ENCODE results near the gene LEFTY2.
"Not testable (repeated sequence)": the region's sequence is repeated elsewhere in the genome, so short reads cannot be mapped to it uniquely, and the experiment has no call there.

The LEFTY2 gene

GRCh38 chr1:225944387-225944786 lies 3.4 kb upstream of the LEFTY2 start:
- no peak overlapping the region for H3K4me3 Mint-ChIP-seq
- no peak overlapping the region for H3K27ac Mint-ChIP-seq
- H3K36me3 Mint-ChIP-seq, result no peaks in the 10 kb centered on the region
- no peak for DNase-seq
- CTCF ChIA-PET, result interaction anchor here (1.1 to 1.8 kb wide), 3 partner anchors 43 to 470 kb away, joined by 3 to 6 read pairs (median 4); no protein-coding TSS in a partner anchor
- H3K9me3 Mint-ChIP-seq, result no peaks in the 10 kb centered on the region
- H3K27me3 Mint-ChIP-seq, result peaks cover 49% of the 10 kb centered on the region
- peaks cover 19% of the 10 kb centered on the region for H3K4me1 Mint-ChIP-seq

- CTCF ChIA-PET, result interaction anchor here (1.1 to 1.3 kb wide), 2 partner anchors 463 to 469 kb away, joined by 3 to 6 read pairs; no protein-coding TSS in a partner anchor
- no peak for DNase-seq
- peaks cover 47% of the 10 kb centered on the region for H3K27me3 Mint-ChIP-seq
- H3K9me3 Mint-ChIP-seq, result no peaks in the 10 kb centered on the region
- H3K4me1 Mint-ChIP-seq, result peaks cover 19% of the 10 kb centered on the region
- no peak overlapping the region for H3K27ac Mint-ChIP-seq
- no peak overlapping the region for H3K4me3 Mint-ChIP-seq
- H3K36me3 Mint-ChIP-seq, result no peaks in the 10 kb centered on the region
Measured at GRCh38 chr1:225943582-225943981, 2.6 kb upstream of the LEFTY2 start.

GRCh38 chr1:225942574-225942973 lies 1.6 kb upstream of the LEFTY2 start:
- Mint-ChIP-seq H3K27me3 (peaks cover 39% of the 10 kb centered on the region), H3K27ac (no peak overlapping the region), H3K36me3 (no peaks in the 10 kb centered on the region), H3K4me3 (no peak overlapping the region), H3K4me1 (peaks cover 19% of the 10 kb centered on the region), H3K9me3 (no peaks in the 10 kb centered on the region)
- CTCF ChIA-PET, result no interaction called here
- no peak for DNase-seq

- Mint-ChIP-seq H3K9me3 (no peaks in the 10 kb centered on the region), H3K4me1 (peaks cover 19% of the 10 kb centered on the region), H3K4me3 (no peak overlapping the region), H3K27me3 (peaks cover 33% of the 10 kb centered on the region), H3K36me3 (no peaks in the 10 kb centered on the region), H3K27ac (no peak overlapping the region)
- DNase-seq, result no peak
- CTCF ChIA-PET, result no interaction called here
Measured at GRCh38 chr1:225941942-225942222, 862 bp upstream of the LEFTY2 start.

- DNase-seq, result no peak
- CTCF ChIA-PET, result interaction anchor here (0.8 to 1.5 kb wide), 2 partner anchors 22 to 40 kb away, joined by 3 read pairs; no protein-coding TSS in a partner anchor
- peaks cover 22% of the 10 kb centered on the region for H3K27me3 Mint-ChIP-seq
- H3K4me1 Mint-ChIP-seq, result peaks cover 16% of the 10 kb centered on the region
- H3K9me3 Mint-ChIP-seq, result no peaks in the 10 kb centered on the region
- no peak overlapping the region for H3K4me3 Mint-ChIP-seq
- H3K36me3 Mint-ChIP-seq, result no peaks in the 10 kb centered on the region
- no peak overlapping the region for H3K27ac Mint-ChIP-seq
Measured at GRCh38 chr1:225940385-225941151, 452 bp downstream of the LEFTY2 start.

- not testable (repeated sequence) for H3K4me3 Mint-ChIP-seq, H3K27ac Mint-ChIP-seq, H3K36me3 Mint-ChIP-seq, DNase-seq, H3K9me3 Mint-ChIP-seq
- Mint-ChIP-seq H3K27me3 (peaks cover 15% of the 10 kb centered on the region), H3K4me1 (peaks cover 11% of the 10 kb centered on the region)
- CTCF ChIA-PET, result interaction anchor here (1.5 kb wide), 1 partner anchor 23 kb away, joined by 3 read pairs; no protein-coding TSS in a partner anchor
Measured at GRCh38 chr1:225939939-225940310, 1.1 kb downstream of the LEFTY2 start.

- H3K4me1 Mint-ChIP-seq, DNase-seq, H3K4me3 Mint-ChIP-seq, H3K9me3 Mint-ChIP-seq, CTCF ChIA-PET, H3K27ac Mint-ChIP-seq, H3K36me3 Mint-ChIP-seq: not testable (repeated sequence)
- H3K27me3 Mint-ChIP-seq, result peaks cover 14% of the 10 kb centered on the region
Measured at GRCh38 chr1:225939097-225939938, 1.7 kb downstream of the LEFTY2 start.

- H3K36me3 Mint-ChIP-seq, result no peaks in the 10 kb centered on the region
- H3K27me3 Mint-ChIP-seq, result peaks cover 14% of the 10 kb centered on the region
- CTCF ChIA-PET, result interaction anchor here (1.4 kb wide), 1 partner anchor 24 kb away, joined by 3 read pairs; no protein-coding TSS in a partner anchor
- DNase-seq, result no peak
- H3K27ac Mint-ChIP-seq, result no peak overlapping the region
- H3K4me3 Mint-ChIP-seq, result no peak overlapping the region
- peaks cover 4% of the 10 kb centered on the region for H3K4me1 Mint-ChIP-seq
- H3K9me3 Mint-ChIP-seq, result no peaks in the 10 kb centered on the region
Measured at GRCh38 chr1:225937048-225937968, 3.7 kb downstream of the LEFTY2 start.

- CTCF ChIA-PET, result interaction anchor here (0.9 to 1.4 kb wide), 2 partner anchors 25 to 454 kb away, joined by 3 read pairs; no protein-coding TSS in a partner anchor
- Mint-ChIP-seq H3K36me3 (no peaks in the 10 kb centered on the region), H3K27me3 (peaks cover 14% of the 10 kb centered on the region), H3K27ac (no peak overlapping the region), H3K4me3 (no peak overlapping the region), H3K9me3 (no peaks in the 10 kb centered on the region), H3K4me1 (peaks cover under 1% of the 10 kb centered on the region)
- no peak for DNase-seq
Measured at GRCh38 chr1:225936523-225936922, 4.5 kb downstream of the LEFTY2 start.

- not testable (repeated sequence) for H3K4me3 Mint-ChIP-seq, DNase-seq, H3K27ac Mint-ChIP-seq, H3K4me1 Mint-ChIP-seq, H3K9me3 Mint-ChIP-seq, H3K36me3 Mint-ChIP-seq
- CTCF ChIA-PET, result interaction anchor here (0.9 to 1.4 kb wide), 2 partner anchors 26 to 454 kb away, joined by 3 read pairs; no protein-coding TSS in a partner anchor
- peaks cover 15% of the 10 kb centered on the region for H3K27me3 Mint-ChIP-seq
Measured at GRCh38 chr1:225936086-225936485, 4.9 kb downstream of the LEFTY2 start.

GRCh38 chr1:225934711-225935110 lies 6.3 kb downstream of the LEFTY2 start:
- H3K27ac Mint-ChIP-seq, result no peak overlapping the region
- peaks cover 11% of the 10 kb centered on the region for H3K27me3 Mint-ChIP-seq
- H3K4me3 Mint-ChIP-seq, result no peak overlapping the region
- H3K9me3 Mint-ChIP-seq, result no peaks in the 10 kb centered on the region
- H3K36me3 Mint-ChIP-seq, result no peaks in the 10 kb centered on the region
- no peak for DNase-seq
- CTCF ChIA-PET, result interaction anchor here (1.3 kb wide), 1 partner anchor 28 kb away, joined by 3 read pairs; no protein-coding TSS in a partner anchor
- no peaks in the 10 kb centered on the region for H3K4me1 Mint-ChIP-seq

GRCh38 chr1:225933072-225933471 lies 7.9 kb downstream of the LEFTY2 start:
- Mint-ChIP-seq H3K27ac (no peak overlapping the region), H3K9me3 (no peaks in the 10 kb centered on the region), H3K4me1 (peaks cover 15% of the 10 kb centered on the region), H3K4me3 (no peak overlapping the region), H3K27me3 (peaks cover 4% of the 10 kb centered on the region), H3K36me3 (no peaks in the 10 kb centered on the region)
- DNase-seq, result no peak
- CTCF ChIA-PET, result interaction anchor here (1.0 to 1.3 kb wide), 2 partner anchors 29 to 30 kb away, joined by 3 read pairs; no protein-coding TSS in a partner anchor

- H3K27ac Mint-ChIP-seq, result peak overlapping the region; percentile 14
- no peak for DNase-seq
- CTCF ChIA-PET, result interaction anchor here (0.6 to 1.3 kb wide), 3 partner anchors 54 to 165 kb away, joined by 3 read pairs; no protein-coding TSS in a partner anchor
- H3K4me1 Mint-ChIP-seq, result peaks cover 23% of the 10 kb centered on the region
- no peaks in the 10 kb centered on the region for H3K36me3 Mint-ChIP-seq
- no peaks in the 10 kb centered on the region for H3K9me3 Mint-ChIP-seq
- H3K27me3 Mint-ChIP-seq, result peaks cover 4% of the 10 kb centered on the region
- H3K4me3 Mint-ChIP-seq, result no peak overlapping the region
Measured at GRCh38 chr1:225931270-225932136, 9.5 kb downstream of the LEFTY2 start.

All from activated naive CD4-positive, alpha-beta T cell treated with anti-CD3 and anti-CD28 coated beads, Interleukin-2, amount 10 ng/mL, durations not matched to agents 7 days and 5 days (primary cell).